Epithelial cell of esophagus (primary cell): ENCODE results near the gene MRGPRX2.

Experiments
- DNase-seq: peaks from one replicate; pipeline ENCODE4 v3.0.0; 2010; ENCODE audit warnings: low read depth
- H3K4me3 ChIP-seq: 2 replicates; pipeline ENCODE4 v1.5.1; 2011; ENCODE audit warnings: mild to moderate bottlenecking, low read length, control low read depth
- TF ChIP-seq, protein P1 (sequence below): IDR thresholded peaks from 2 replicates; pipeline ENCODE4 v1.5.1; 2011; ENCODE audit warnings: low read depth, mild to moderate bottlenecking, low read length, control low read depth, inconsistent platforms; ENCODE audit not compliant: insufficient read depth; ENCODE audit errors: missing control alignments

Gene MRGPRX2

GRCh38 chr11:19088791-19089190 lies 28.3 kb upstream of the MRGPRX2 start:
- TF ChIP-seq, protein P1, sequence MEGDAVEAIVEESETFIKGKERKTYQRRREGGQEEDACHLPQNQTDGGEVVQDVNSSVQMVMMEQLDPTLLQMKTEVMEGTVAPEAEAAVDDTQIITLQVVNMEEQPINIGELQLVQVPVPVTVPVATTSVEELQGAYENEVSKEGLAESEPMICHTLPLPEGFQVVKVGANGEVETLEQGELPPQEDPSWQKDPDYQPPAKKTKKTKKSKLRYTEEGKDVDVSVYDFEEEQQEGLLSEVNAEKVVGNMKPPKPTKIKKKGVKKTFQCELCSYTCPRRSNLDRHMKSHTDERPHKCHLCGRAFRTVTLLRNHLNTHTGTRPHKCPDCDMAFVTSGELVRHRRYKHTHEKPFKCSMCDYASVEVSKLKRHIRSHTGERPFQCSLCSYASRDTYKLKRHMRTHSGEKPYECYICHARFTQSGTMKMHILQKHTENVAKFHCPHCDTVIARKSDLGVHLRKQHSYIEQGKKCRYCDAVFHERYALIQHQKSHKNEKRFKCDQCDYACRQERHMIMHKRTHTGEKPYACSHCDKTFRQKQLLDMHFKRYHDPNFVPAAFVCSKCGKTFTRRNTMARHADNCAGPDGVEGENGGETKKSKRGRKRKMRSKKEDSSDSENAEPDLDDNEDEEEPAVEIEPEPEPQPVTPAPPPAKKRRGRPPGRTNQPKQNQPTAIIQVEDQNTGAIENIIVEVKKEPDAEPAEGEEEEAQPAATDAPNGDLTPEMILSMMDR = no peak
- no peak for DNase-seq
- H3K4me3 ChIP-seq = no peak overlapping the region

GRCh38 chr11:19087658-19088057 lies 27.1 kb upstream of the MRGPRX2 start:
- DNase-seq = peak; percentile 92
- TF ChIP-seq, protein P1 = no peak
- H3K4me3 ChIP-seq = no peak overlapping the region

- DNase-seq = no peak
- TF ChIP-seq, protein P1 = no peak
- no peak overlapping the region for H3K4me3 ChIP-seq
Measured at GRCh38 chr11:19084661-19085315, 24.3 kb upstream of the MRGPRX2 start.

- TF ChIP-seq, protein P1 = no peak
- DNase-seq = peak; percentile 25
- no peak overlapping the region for H3K4me3 ChIP-seq
Measured at GRCh38 chr11:19083166-19083565, 22.6 kb upstream of the MRGPRX2 start.

DNA sequence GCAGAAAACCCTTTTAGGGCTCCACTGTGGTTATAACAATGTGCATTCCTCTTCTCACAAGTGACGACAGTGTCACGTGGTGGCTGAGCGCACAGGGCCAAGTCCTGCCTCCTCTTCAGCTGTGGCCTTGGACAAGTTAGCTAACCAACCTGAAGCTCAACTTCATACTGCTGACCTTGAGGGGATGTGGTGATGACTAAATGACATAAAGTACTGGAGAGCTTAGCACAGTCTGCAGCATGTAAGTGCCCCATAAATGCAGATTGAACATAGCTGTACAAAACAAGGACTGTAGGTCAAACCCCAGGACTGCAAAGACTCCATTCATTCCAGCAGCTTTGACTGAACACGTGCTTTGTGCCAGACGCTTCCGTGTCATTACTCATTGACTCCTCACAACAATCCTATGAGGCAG lies 20.1 kb upstream of the MRGPRX2 start:
- TF ChIP-seq, protein P1 = no peak
- DNase-seq = peak; percentile 86
- no peak overlapping the region for H3K4me3 ChIP-seq

DNA sequence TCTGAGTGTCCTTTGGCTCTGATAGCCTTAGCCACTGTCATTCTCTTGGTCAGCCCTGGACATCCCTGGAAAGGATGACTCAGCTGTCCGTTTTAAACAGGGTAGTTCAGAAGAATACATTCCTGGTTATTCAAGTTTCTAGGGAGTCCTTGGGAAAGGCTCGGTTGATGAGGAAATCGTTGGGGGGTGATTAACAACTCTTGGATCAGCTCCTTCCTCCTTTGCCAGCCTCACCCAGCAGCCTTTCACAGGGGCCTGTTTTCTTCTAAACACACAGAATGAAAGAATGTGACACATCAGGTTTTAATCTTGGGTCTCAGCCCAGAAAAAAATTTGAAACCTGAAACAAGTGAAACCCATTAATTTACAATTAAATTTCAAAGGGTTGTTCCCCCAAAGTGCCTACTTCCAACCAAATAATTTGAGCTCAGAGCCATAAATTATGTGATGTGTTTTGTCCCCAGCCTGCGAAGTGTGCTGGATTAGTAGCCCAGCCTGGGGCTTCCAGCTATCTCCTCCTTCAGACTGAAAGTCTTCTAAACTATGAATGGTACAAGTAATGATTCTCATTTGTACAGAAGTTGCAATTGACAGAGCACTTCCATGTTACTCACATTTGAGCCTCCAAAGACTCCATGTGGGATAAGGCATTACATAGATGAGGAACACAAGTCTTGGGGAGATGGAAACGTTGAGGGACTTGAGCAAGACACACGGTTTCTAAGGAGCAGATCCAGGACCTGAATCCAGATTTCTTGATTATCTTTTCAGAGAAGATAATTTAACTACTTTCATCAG lies 19.3 kb upstream of the MRGPRX2 start:
- no peak overlapping the region for H3K4me3 ChIP-seq
- TF ChIP-seq, protein P1 = no peak

More for the DNA sequence above, 19.3 kb upstream of the MRGPRX2 start:
- DNase-seq = peak; percentile 99
